HG02970 (cell line): ENCODE data around the gene MAPK4.

Experiments used
- ATAC-seq: cut with Tn5 transposase; IDR thresholded peaks from one replicate; pipeline ENCODE4 v1.9.1; 2021; ENCODE audit warnings: mild to moderate bottlenecking, moderate library complexity, moderate number of reproducible peaks; ENCODE audit not compliant: unreplicated experiment, low FRiP score

MAPK4 gene

GRCh38 chr18:50707855-50708469 lies 148.1 kb downstream of the MAPK4 start:
- ATAC-seq, result no peak

- ATAC-seq, result no peak
These were observed 149.3 kb downstream of the MAPK4 start for GRCh38 chr18:50709193-50709592.

GRCh38 chr18:50711386-50711785 lies 151.5 kb downstream of the MAPK4 start:
- ATAC-seq, result no peak

- ATAC-seq, result no peak
These were observed 156.0 kb downstream of the MAPK4 start for GRCh38 chr18:50715919-50716318.

GRCh38 chr18:50716902-50717301 lies 157.0 kb downstream of the MAPK4 start:
- no peak for ATAC-seq

- no peak for ATAC-seq
These were observed 157.7 kb downstream of the MAPK4 start for GRCh38 chr18:50717563-50717962.

DNA sequence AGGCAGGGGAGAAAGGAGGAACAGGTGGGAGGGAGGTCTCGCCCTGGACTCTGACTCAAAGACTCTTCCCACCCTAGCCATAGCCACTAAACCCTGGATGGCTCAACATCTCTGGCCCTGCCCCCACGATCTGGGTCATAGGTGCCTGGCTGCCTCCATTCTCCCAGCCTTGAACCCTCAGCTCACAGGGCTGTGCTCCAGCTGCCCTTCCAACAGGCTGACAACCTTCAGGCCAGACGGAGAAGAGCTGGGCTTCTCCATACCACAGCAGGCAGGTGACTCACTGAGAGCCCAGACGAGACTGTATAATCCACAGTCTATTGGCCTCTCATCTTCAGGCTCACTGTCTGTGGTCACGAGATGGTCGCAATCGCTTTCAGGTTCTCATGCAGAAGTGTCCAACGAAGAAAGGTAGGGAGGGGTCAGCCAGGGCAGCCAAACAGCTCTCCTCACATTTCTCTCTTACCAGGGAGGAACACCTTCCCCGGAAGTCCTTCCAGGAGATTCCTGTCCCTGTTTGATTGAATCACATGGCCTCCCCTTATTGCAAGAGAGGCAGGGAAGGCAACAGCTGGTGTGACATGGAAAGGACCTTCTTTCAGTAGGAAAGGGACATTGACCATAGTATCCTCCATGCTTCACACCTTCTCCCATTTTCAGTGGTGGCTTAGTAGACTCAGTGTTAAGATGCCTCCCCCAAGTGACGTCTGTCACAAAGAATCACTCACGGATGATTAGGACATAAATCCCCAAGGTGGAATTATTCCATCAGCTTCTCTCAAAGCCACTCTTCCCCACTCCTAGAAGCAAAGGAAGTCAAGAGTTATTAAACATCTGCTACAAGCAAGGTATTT lies 159.8 kb downstream of the MAPK4 start:
- ATAC-seq, result no peak

- ATAC-seq, result no peak
These were observed 160.4 kb downstream of the MAPK4 start for GRCh38 chr18:50720325-50720674.

DNA sequence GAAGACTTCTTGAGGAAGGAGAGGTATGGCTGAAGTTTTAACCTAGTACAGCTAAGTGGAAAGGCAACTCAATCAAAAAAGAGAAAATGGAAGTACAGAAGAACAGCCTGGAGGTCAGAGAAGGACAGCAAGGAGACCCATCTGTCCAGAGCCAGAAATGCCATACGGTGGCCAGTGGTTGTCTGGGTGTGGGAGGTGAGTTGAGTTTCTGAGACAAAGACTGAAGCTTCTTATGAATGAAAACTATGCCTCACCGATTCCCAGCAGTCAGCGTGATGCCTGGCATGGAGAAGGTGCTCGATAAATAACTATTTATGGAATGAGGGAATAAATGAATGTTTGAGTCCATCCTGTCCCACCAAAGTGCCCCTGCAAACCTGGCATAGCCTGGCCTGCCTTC lies 161.1 kb downstream of the MAPK4 start:
- ATAC-seq, result no peak

DNA sequence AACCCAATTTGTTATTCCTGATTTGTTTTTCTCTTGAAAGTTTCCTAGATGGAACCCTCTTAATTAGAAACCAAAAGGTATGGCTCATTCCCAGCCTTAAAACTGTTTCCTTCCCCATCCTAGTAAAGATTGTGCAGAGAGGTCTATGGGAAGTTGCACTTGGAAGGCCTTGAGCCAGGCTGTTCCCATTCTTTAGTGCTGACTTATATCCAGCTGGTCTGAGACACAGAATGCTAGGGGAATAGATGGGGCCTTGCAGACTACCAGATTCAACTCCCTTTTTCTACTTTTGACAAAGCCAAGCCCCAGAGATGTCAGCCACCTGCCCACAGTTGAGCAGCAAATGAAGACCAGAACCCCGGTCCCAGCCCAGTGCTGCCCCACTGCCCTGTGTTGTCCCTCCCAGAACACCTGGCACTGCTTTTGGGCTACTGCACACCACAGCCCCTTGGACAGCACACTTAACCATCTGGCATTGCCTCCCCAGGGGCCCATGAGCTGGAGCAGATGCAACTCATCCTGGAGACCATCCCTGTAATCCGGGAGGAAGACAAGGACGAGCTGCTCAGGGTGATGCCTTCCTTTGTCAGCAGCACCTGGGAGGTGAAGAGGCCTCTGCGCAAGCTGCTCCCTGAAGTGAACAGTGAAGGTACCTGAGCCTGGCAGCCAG lies 161.7 kb downstream of the MAPK4 start:
- ATAC-seq, result no peak

DNA sequence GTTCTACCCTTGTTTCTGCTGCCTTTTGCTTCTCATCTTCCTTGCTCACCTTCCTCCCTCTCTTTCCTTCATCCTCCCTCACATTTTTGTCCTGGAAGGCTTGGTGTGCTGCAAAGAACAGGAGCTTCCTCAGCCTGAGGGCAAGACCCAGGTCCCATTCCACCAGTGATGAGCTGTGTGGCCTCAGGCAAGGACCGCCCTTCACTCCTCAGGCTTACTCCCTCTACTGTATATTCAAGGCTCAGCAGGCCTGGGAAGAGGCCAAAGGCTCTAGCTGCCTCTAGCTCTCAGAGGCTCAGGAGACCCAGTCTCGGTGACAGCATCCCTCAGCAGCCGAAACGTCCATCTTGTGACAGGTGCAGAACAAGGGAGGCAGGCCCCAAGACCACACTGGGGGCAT lies 162.4 kb downstream of the MAPK4 start:
- ATAC-seq, result no peak

DNA sequence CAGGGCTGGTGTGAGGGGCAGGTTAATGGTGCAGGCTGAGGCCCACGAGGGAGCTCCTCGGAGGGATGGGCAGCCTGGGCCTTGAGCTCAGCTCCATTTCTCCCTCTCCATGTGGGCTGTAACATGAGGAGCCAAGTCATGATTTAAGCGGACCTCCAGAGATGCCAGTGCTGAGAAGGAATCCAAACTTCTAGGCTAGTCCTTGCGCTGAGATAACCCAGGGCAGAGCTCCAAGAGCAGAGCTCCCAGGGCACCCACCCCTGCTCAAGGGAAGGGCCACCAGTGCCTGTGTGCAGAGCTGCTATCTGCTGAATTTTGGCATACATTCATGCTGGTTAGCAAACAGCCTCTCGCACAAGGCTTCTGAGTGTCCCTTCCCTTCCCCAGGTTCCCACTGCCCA lies 164.9 kb downstream of the MAPK4 start:
- no peak for ATAC-seq

DNA sequence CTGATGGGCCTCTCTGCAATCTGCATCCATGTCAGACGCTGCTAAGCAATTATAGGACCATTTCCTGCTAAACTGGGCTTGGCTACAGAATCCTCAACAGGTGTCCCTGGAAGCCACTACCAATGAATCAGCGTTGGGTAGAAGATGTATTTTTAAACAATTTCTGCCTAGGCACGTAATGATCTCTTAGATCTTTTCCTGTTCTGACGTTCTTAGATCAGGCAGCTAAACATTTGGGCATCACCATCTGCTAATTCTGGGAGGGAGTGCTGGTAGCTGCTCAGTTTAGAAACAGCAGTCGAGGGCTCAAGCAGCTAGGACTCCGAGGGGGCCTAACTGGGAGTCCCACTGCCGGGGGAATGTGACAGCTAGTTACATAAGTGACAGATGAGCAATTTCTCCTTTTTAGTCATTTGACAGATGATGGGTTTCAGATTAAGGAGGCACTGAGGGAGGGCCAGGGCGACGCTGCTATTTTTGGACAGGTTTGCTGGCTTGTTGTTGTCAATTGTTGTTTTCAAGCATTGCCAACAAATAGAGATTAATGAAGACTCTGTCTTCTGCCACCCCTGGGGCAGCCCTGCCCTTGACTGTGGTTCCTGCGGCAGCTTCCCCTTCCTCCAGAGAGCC lies 167.2 kb downstream of the MAPK4 start:
- ATAC-seq, result no peak

DNA sequence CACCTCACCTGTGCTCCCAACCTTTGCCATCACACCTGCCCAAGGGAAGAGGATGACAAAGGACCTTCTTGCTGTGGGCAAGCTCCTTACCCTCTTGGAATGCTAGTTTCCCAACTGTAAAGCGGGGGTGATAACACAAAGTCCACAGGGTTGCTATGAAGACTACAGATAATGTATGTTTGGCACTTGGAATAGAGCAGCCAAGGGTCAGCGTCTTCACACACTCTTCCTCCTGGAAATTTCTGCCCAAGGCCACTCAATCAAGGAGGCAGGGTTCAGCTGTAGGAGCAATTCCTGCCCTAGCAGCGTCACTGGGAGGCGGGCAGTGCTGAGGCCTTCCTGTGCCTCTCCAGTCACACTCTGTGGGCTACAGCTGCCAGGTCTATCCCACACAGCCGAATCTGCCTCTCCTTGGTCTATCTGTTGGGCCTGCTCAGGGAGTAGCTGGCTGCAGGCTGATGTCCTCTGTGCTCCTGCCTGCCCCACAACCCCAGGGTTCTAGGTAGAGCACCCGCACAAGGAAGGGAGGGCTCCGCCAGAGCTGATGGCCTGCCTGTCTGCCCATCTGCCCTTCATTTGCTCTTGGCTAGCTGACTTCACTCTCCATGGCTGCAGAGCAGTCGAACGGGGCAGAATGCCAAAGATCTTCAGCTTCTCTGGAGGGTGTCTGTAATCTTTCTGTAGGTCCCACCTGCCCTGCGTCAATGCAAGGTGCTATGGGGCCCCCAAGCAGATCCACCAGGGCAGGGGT lies 168.0 kb downstream of the MAPK4 start:
- ATAC-seq, result no peak

GRCh38 chr18:50729376-50729775 lies 169.5 kb downstream of the MAPK4 start:
- no peak for ATAC-seq

- no peak for ATAC-seq
These were observed 170.1 kb downstream of the MAPK4 start for GRCh38 chr18:50729986-50730385.

DNA sequence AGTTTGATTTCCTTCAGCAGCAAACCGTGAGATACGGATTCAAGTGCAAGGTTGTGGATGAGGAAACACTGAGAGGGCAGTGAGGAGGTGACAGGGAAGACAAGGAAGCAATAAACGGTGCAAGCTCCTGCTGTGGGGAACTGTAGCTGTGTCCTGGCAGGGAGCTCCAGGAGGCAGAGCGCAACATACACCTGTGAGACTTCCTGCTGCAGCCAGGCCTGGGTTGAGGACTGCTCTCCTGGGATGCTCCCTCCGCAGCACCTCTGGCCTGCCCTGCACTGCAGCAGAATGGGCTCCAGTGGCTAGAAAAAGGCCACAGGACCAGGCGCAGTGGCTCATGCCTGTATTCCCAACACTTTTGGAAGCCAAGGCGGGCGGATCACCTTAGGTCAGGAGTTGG lies 174.5 kb downstream of the MAPK4 start:
- no peak for ATAC-seq

DNA sequence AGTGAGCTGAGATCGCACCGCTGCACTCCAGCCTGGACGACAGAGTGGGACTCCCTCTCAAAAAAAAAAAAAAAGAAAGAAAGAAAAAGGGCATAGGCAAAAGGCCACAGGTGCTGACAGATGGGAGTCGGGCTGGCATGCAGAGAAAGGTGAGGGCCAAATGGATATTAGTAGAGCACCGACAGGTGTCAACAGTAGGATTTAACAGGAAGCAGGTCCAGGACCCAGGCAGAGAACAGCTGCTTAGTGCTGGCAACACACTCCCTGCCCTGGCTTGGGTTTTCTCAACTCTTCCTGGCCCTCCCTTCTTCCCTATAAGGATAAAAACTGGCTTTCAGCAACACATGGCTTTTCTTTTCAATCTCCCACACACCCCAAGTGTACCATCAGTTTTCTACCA lies 175.0 kb downstream of the MAPK4 start:
- no peak for ATAC-seq

GRCh38 chr18:50737127-50737526 lies 177.2 kb downstream of the MAPK4 start:
- ATAC-seq, result no peak

DNA sequence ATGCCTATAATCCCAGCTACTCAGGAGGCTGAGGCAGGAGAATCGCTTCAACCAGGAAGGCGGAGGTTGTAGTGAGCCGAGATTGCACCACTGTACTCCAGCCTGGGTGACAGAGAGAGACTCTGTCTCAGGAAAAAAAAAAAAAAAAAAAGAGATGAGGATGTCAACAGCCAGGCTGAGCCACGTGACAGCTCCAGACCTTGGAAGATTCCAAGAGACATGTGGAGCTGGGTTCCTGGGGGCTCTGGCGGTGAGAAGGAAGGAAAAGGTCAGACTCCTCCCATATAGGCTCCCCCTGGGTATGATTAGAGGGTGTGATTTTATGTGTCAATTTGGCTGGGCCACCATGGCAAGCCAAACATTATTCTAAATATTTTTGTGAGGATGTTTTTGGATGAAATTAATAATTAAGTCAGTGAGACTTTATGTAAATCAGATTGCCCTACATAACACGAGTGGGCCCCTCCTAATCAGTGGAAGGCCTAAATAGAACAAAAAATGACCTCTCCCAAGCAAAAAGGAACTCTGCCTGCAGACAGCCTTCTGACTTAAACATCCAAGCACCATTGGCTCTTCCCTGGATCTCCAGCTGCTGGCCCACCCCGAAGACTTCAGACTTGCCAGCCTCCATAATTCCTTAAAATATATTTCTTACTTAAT lies 178.3 kb downstream of the MAPK4 start:
- ATAC-seq, result no peak
